Measurements from ENCODE around the gene CHST8. TPM values are rescaled to one million over a fixed set of nuclear protein-coding genes. Genes with fewer than 3 reads are reported as not detected.
A peak's percentile ranks its signal among the peaks of the same experiment; 100 is the strongest.

The CHST8 gene
- total and polyA plus RNA-seq, 4 donors = 0.36 to 1.4 (median 0.96) TPM; not detected in 1

- Histone ChIP-seq H3K36me3 (ENCODE audit: control insufficient read depth in 1 of 2, insufficient read depth in 2 of 2, low read length in 1 of 2) (no peaks in the 10 kb centered on the region), H3K4me1 (ENCODE audit: control insufficient read depth in 1 of 2, insufficient read depth in 2 of 2, low read length in 2 of 2) (no peaks in the 10 kb centered on the region), H3K27ac (ENCODE audit: low read depth in 1 of 2, low read length in 2 of 2) (no peak overlapping the region), H3K4me3 (ENCODE audit: low read length in 2 of 2) (no peak overlapping the region), H3K9me3 (ENCODE audit: control insufficient read depth, low read length) (no peaks in the 10 kb centered on the region), H3K27me3 (ENCODE audit: control insufficient read depth in 1 of 2, insufficient read depth in 2 of 2, low read length in 1 of 2) (no peaks in the 10 kb centered on the region)
- no peak for DNase-seq
- ATAC-seq (ENCODE audit: low FRiP score) = no peak
- intact Hi-C loops (cut with DNase I) = no loop called here
- 0 to 2% methylated on average over 3 of the region's 3 CpGs for WGBS, 2 donors
Observed at GRCh38 chr19:33734913-33735312, 113.2 kb downstream of the CHST8 start.

- DNase-seq = no peak
- no peak overlapping the region for H3K27ac ChIP-seq (ENCODE audit: low read depth in 1 of 2, low read length in 2 of 2)
- no peak overlapping the region for H3K4me3 ChIP-seq (ENCODE audit: low read length in 2 of 2)
- WGBS, 2 donors = 48 to 57% methylated on average over 6 of the region's 6 CpGs
- no peaks in the 10 kb centered on the region for H3K36me3 ChIP-seq (ENCODE audit: control insufficient read depth in 1 of 2, insufficient read depth in 2 of 2, low read length in 1 of 2)
- no peak for ATAC-seq (ENCODE audit: low FRiP score)
- H3K4me1 ChIP-seq (ENCODE audit: control insufficient read depth in 1 of 2, insufficient read depth in 2 of 2, low read length in 2 of 2) = no peaks in the 10 kb centered on the region
- intact Hi-C loops (cut with DNase I) = no loop called here
- no peaks in the 10 kb centered on the region for H3K27me3 ChIP-seq (ENCODE audit: control insufficient read depth in 1 of 2, insufficient read depth in 2 of 2, low read length in 1 of 2)
- no peaks in the 10 kb centered on the region for H3K9me3 ChIP-seq (ENCODE audit: control insufficient read depth, low read length)
Observed at GRCh38 chr19:33736158-33736557, 114.4 kb downstream of the CHST8 start.

- DNase-seq = no peak
- WGBS, 2 donors = 29 to 32% methylated on average over 3 of the region's 3 CpGs
Observed at GRCh38 chr19:33736787-33737186, 115.0 kb downstream of the CHST8 start.

GRCh38 chr19:33737681-33738371, 116.1 kb downstream of the CHST8 start:
- 73 to 74% methylated on average over 4 of the region's 4 CpGs for WGBS, 2 donors

More at GRCh38 chr19:33736787-33737186, 115.0 kb downstream of the CHST8 start:
- intact Hi-C loops (cut with DNase I) = no loop called here
- no peaks in the 10 kb centered on the region for H3K9me3 ChIP-seq (ENCODE audit: control insufficient read depth, low read length)
- H3K36me3 ChIP-seq (ENCODE audit: control insufficient read depth in 1 of 2, insufficient read depth in 2 of 2, low read length in 1 of 2) = no peaks in the 10 kb centered on the region
- ATAC-seq (ENCODE audit: low FRiP score) = no peak
- H3K27ac ChIP-seq (ENCODE audit: low read depth in 1 of 2, low read length in 2 of 2) = no peak overlapping the region
- H3K27me3 ChIP-seq (ENCODE audit: control insufficient read depth in 1 of 2, insufficient read depth in 2 of 2, low read length in 1 of 2) = no peaks in the 10 kb centered on the region
- no peak overlapping the region for H3K4me3 ChIP-seq (ENCODE audit: low read length in 2 of 2)
- H3K4me1 ChIP-seq (ENCODE audit: control insufficient read depth in 1 of 2, insufficient read depth in 2 of 2, low read length in 2 of 2) = no peaks in the 10 kb centered on the region

GRCh38 chr19:33740811-33741396, 119.2 kb downstream of the CHST8 start:
- H3K4me3 ChIP-seq (ENCODE audit: low read length in 2 of 2) = no peak overlapping the region
- intact Hi-C loops (cut with DNase I) = no loop called here
- H3K27me3 ChIP-seq (ENCODE audit: control insufficient read depth in 1 of 2, insufficient read depth in 2 of 2, low read length in 1 of 2) = no peaks in the 10 kb centered on the region
- ATAC-seq (ENCODE audit: low FRiP score) (no peak), DNase-seq (no peak)
- no peak overlapping the region for H3K27ac ChIP-seq (ENCODE audit: low read depth in 1 of 2, low read length in 2 of 2)
- H3K9me3 ChIP-seq (ENCODE audit: control insufficient read depth, low read length) = no peaks in the 10 kb centered on the region
- H3K36me3 ChIP-seq (ENCODE audit: control insufficient read depth in 1 of 2, insufficient read depth in 2 of 2, low read length in 1 of 2) = no peaks in the 10 kb centered on the region
- 12 to 18% methylated on average over 9 of the region's 9 CpGs for WGBS, 2 donors
- H3K4me1 ChIP-seq (ENCODE audit: control insufficient read depth in 1 of 2, insufficient read depth in 2 of 2, low read length in 2 of 2) = no peaks in the 10 kb centered on the region

More at GRCh38 chr19:33737681-33738371, 116.1 kb downstream of the CHST8 start:
- Histone ChIP-seq H3K9me3 (ENCODE audit: control insufficient read depth, low read length) (no peaks in the 10 kb centered on the region), H3K36me3 (ENCODE audit: control insufficient read depth in 1 of 2, insufficient read depth in 2 of 2, low read length in 1 of 2) (no peaks in the 10 kb centered on the region), H3K27me3 (ENCODE audit: control insufficient read depth in 1 of 2, insufficient read depth in 2 of 2, low read length in 1 of 2) (no peaks in the 10 kb centered on the region), H3K4me3 (ENCODE audit: low read length in 2 of 2) (no peak overlapping the region), H3K4me1 (ENCODE audit: control insufficient read depth in 1 of 2, insufficient read depth in 2 of 2, low read length in 2 of 2) (no peaks in the 10 kb centered on the region), H3K27ac (ENCODE audit: low read depth in 1 of 2, low read length in 2 of 2) (no peak overlapping the region)
- ATAC-seq (ENCODE audit: low FRiP score) = no peak
- no peak for DNase-seq
- intact Hi-C loops (cut with DNase I) = no loop called here

- H3K4me1 ChIP-seq (ENCODE audit: control insufficient read depth in 1 of 2, insufficient read depth in 2 of 2, low read length in 2 of 2) = no peaks in the 10 kb centered on the region
- H3K27ac ChIP-seq (ENCODE audit: low read depth in 1 of 2, low read length in 2 of 2) = no peak overlapping the region
- H3K36me3 ChIP-seq (ENCODE audit: control insufficient read depth in 1 of 2, insufficient read depth in 2 of 2, low read length in 1 of 2) = no peaks in the 10 kb centered on the region
- DNase-seq (peak in 1 of 2 donors; percentile 51), ATAC-seq (ENCODE audit: low FRiP score) (no peak)
- no peaks in the 10 kb centered on the region for H3K27me3 ChIP-seq (ENCODE audit: control insufficient read depth in 1 of 2, insufficient read depth in 2 of 2, low read length in 1 of 2)
- H3K9me3 ChIP-seq (ENCODE audit: control insufficient read depth, low read length) = no peaks in the 10 kb centered on the region
- intact Hi-C loops (cut with DNase I) = no loop called here
- no peak overlapping the region for H3K4me3 ChIP-seq (ENCODE audit: low read length in 2 of 2)
- WGBS, 2 donors = 68 to 69% methylated on average over 6 of the region's 6 CpGs
Observed at GRCh38 chr19:33745297-33745696, 123.5 kb downstream of the CHST8 start.

- intact Hi-C loops (cut with DNase I) = no loop called here
- DNase-seq (peak in 1 of 2 donors; percentile 37), ATAC-seq (ENCODE audit: low FRiP score) (no peak)
- Histone ChIP-seq H3K27me3 (ENCODE audit: control insufficient read depth in 1 of 2, insufficient read depth in 2 of 2, low read length in 1 of 2) (no peaks in the 10 kb centered on the region), H3K27ac (ENCODE audit: low read depth in 1 of 2, low read length in 2 of 2) (no peak overlapping the region), H3K9me3 (ENCODE audit: control insufficient read depth, low read length) (no peaks in the 10 kb centered on the region), H3K4me3 (ENCODE audit: low read length in 2 of 2) (no peak overlapping the region), H3K4me1 (ENCODE audit: control insufficient read depth in 1 of 2, insufficient read depth in 2 of 2, low read length in 2 of 2) (no peaks in the 10 kb centered on the region), H3K36me3 (ENCODE audit: control insufficient read depth in 1 of 2, insufficient read depth in 2 of 2, low read length in 1 of 2) (no peaks in the 10 kb centered on the region)
- WGBS, 2 donors = 69 to 77% methylated on average over 8 of the region's 8 CpGs
Observed at GRCh38 chr19:33746159-33746558, 124.4 kb downstream of the CHST8 start.

- ATAC-seq (ENCODE audit: low FRiP score) = no peak
Observed at GRCh38 chr19:33747273-33747672, 125.5 kb downstream of the CHST8 start.

GRCh38 chr19:33748231-33748630, 126.5 kb downstream of the CHST8 start:
- WGBS, 2 donors = 89 to 92% methylated on average over 8 of the region's 8 CpGs
- H3K4me1 ChIP-seq (ENCODE audit: control insufficient read depth in 1 of 2, insufficient read depth in 2 of 2, low read length in 2 of 2) = no peaks in the 10 kb centered on the region
- no peak overlapping the region for H3K27ac ChIP-seq (ENCODE audit: low read depth in 1 of 2, low read length in 2 of 2)
- H3K27me3 ChIP-seq (ENCODE audit: control insufficient read depth in 1 of 2, insufficient read depth in 2 of 2, low read length in 1 of 2) = no peaks in the 10 kb centered on the region
- no peak overlapping the region for H3K4me3 ChIP-seq (ENCODE audit: low read length in 2 of 2)
- ATAC-seq (ENCODE audit: low FRiP score) (no peak), DNase-seq (peak in 1 of 2 donors; percentile 60)
- intact Hi-C loops (cut with DNase I) = no loop called here
- no peaks in the 10 kb centered on the region for H3K36me3 ChIP-seq (ENCODE audit: control insufficient read depth in 1 of 2, insufficient read depth in 2 of 2, low read length in 1 of 2)
- no peaks in the 10 kb centered on the region for H3K9me3 ChIP-seq (ENCODE audit: control insufficient read depth, low read length)

More at GRCh38 chr19:33747273-33747672, 125.5 kb downstream of the CHST8 start:
- Histone ChIP-seq H3K4me1 (ENCODE audit: control insufficient read depth in 1 of 2, insufficient read depth in 2 of 2, low read length in 2 of 2) (no peaks in the 10 kb centered on the region), H3K27ac (ENCODE audit: low read depth in 1 of 2, low read length in 2 of 2) (no peak overlapping the region), H3K36me3 (ENCODE audit: control insufficient read depth in 1 of 2, insufficient read depth in 2 of 2, low read length in 1 of 2) (no peaks in the 10 kb centered on the region), H3K4me3 (ENCODE audit: low read length in 2 of 2) (no peak overlapping the region), H3K9me3 (ENCODE audit: control insufficient read depth, low read length) (no peaks in the 10 kb centered on the region), H3K27me3 (ENCODE audit: control insufficient read depth in 1 of 2, insufficient read depth in 2 of 2, low read length in 1 of 2) (no peaks in the 10 kb centered on the region)
- intact Hi-C loops (cut with DNase I) = no loop called here
- 37 to 46% methylated on average over 4 of the region's 4 CpGs for WGBS, 2 donors
- DNase-seq = no peak
